SH-SY5Y (cell line): ENCODE data around the gene LHFPL3.

ENCODE experiments used
- GATA2 ChIP-seq: IDR thresholded peaks from 2 replicates; pipeline ENCODE4 v1.6.1; 2011; ENCODE audit warnings: mild to moderate bottlenecking, low read depth, low read length
- GATA3 ChIP-seq: IDR thresholded peaks from 2 replicates; pipeline ENCODE4 v1.6.1; 2011; ENCODE audit warnings: low read depth, mild to moderate bottlenecking, low read length, moderate library complexity

DNA sequence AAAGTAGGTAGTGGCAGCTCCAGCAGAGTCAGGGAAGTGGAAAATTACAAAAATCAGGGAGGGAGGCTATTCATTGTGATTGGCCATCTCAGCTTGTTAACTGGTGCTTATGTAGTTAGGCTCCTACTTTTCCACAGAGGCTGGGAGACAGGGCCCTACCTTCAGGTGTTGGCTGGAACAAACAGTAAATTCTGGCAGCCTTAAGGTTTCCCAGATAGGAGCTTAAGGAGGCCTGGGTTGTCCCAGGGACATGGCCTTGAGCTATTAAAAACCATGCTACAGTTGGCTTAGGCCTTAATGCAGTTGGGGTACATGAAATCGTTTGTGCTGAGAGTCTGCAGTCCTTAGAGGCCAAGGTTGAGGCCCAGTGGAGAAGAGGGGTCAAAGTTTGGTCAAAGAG lies 324.5 kb downstream of the LHFPL3 start:
- TF ChIP-seq GATA3 (no peak), GATA2 (no peak)
